GM18519 (cell line): ENCODE measurements around the gene ADAP1.

Experiments used
- ATAC-seq: cut with Tn5 transposase; IDR thresholded peaks from one replicate; pipeline ENCODE4 v1.9.1; 2021; ENCODE audit warnings: mild to moderate bottlenecking, moderate library complexity; ENCODE audit not compliant: unreplicated experiment, low FRiP score

Gene ADAP1

DNA sequence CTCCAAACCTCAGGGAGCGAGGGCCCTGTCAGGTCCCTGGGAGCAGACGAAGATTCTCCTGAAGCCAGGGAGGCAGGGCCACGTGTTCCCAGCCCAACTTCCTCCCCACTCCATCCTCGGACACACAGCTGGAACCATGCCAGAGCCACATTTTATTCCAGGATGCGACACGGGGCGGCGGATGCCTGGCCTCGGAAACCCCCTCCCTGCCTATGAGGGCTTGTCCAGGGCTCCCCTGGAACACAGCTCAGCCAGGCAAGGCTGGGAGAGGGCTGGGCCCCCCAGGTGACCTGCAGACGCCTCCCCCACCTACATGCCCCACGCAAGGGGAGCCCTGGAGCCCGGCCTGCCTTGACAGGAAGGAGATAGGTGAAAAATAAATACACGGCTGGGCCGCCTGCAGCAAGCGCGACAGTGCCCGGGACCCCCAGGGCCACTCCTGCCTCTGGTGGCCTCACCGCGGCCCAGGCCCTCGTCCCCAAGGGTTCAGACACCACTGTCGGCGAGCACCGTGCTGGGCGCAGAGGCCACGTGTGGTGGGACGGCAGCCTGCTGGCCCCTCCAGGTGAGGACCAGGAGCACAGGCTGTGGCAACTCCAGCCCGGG, 56.6 kb downstream of the ADAP1 start:
- ATAC-seq: no peak

- no peak for ATAC-seq
These were observed 57.4 kb downstream of the ADAP1 start for GRCh38 chr7:897086-897485.

- no peak for ATAC-seq
These were observed 58.0 kb downstream of the ADAP1 start for GRCh38 chr7:896346-897075.

DNA sequence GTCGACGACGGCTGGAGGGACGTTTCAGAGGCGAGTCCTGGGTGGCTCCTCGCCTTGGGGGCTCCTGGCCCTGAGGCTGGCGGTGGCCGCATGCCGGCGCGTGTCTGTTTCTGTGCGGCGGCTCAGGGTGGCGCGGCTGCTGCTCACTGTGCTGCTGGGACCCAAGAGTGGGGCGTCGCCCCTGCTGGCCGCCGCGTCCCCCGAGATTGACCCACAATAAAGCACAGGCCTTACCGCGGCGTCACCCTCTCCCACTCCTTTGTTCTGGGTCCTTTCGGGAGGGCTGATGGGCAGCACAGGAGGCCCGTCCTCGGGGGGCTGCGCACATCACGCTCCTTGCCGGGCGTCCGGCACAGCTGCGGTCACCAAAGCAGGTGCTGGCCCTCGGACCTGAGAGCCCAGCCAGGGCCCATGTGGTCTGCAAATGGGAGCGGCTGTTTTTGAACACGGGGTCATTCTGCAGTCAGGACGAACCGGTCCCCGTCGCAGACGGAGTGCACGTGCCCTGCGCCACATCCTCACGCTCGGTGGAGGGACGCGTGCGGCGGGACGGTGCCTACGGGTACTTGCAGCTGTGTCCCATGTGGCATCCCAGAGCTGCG, 58.9 kb downstream of the ADAP1 start:
- no peak for ATAC-seq

- ATAC-seq: no peak
These were observed 59.5 kb downstream of the ADAP1 start for GRCh38 chr7:894927-895450.

DNA sequence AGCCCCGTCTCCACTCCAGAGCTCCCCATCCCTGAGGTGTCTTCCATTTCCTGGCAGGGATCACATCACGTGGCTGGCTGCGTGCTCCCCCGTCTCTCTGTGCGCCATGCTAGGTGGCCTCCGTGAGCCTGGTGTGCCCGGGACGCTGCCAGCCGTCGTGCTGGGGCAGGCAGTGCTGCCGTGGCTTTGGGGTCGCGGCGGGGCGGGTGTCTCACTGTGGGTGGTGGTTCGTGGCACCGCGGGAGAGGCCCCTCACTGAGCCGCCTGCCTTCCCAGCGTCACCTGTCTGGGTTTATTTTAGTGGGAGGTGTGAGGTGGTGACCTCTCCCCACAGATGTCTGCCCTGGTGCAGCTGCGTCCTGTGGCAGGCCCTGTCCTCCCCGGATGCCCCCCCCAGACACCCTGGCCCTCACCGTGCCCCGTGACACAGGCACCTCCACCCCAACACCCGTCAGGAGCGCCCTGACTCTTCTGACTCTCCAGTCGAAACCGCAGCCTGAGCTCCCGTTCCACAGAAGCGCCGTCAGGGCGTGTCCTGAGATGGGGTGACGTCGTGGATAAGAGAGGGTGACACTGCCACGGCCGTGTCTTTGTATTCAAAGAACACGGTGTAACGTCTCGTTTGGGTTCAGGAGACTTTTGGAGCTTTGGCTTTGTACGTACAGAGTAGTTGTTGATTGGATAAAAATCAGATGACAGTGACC, 60.2 kb downstream of the ADAP1 start:
- no peak for ATAC-seq

DNA sequence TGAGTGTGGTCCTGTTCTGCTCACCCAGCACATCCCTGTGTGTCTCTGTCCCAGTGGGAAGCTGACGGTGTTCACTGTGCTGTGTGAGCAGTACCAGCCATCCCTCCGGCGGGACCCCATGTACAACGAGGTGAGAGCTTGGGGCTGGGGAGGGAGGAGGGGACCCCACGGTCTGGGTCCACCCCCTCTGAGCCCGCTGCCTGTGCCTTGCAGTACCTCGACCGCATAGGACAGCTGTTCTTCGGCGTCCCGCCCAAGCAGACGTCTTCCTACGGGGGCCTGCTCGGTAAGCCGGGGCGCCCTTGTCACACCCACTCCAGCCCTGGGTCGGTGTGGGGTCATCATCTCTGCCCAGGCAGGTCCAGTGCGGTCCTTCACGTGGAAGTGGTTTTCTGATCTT, 60.8 kb downstream of the ADAP1 start:
- no peak for ATAC-seq

GRCh38 chr7:892648-893593, 61.6 kb downstream of the ADAP1 start:
- ATAC-seq: no peak

GRCh38 chr7:891805-892204, 62.7 kb downstream of the ADAP1 start:
- ATAC-seq: no peak

- ATAC-seq: no peak
These were observed 63.2 kb downstream of the ADAP1 start for GRCh38 chr7:891291-891690.

DNA sequence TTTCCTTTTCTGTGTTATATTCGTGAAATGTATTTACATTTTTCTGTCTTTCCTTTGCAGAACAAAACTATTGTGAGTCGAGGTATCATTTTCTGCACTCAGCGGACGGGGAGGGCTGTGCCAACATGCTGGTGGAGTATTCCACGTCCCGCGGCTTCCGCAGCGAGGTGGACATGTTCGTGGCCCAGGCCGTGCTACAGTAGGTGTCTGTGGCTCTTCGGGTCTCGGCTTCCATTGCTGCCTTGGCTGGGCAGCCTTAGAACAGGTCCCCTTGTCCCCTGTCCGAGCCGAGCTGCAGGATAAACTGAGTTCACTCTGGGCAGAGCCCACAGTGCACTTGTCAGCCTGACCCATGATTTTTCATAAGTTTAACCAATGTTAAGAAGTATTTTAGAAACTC, 63.6 kb downstream of the ADAP1 start:
- no peak for ATAC-seq

GRCh38 chr7:889391-889790, 65.1 kb downstream of the ADAP1 start:
- ATAC-seq: no peak

- ATAC-seq: no peak
These were observed 65.5 kb downstream of the ADAP1 start for GRCh38 chr7:889025-889390.

DNA sequence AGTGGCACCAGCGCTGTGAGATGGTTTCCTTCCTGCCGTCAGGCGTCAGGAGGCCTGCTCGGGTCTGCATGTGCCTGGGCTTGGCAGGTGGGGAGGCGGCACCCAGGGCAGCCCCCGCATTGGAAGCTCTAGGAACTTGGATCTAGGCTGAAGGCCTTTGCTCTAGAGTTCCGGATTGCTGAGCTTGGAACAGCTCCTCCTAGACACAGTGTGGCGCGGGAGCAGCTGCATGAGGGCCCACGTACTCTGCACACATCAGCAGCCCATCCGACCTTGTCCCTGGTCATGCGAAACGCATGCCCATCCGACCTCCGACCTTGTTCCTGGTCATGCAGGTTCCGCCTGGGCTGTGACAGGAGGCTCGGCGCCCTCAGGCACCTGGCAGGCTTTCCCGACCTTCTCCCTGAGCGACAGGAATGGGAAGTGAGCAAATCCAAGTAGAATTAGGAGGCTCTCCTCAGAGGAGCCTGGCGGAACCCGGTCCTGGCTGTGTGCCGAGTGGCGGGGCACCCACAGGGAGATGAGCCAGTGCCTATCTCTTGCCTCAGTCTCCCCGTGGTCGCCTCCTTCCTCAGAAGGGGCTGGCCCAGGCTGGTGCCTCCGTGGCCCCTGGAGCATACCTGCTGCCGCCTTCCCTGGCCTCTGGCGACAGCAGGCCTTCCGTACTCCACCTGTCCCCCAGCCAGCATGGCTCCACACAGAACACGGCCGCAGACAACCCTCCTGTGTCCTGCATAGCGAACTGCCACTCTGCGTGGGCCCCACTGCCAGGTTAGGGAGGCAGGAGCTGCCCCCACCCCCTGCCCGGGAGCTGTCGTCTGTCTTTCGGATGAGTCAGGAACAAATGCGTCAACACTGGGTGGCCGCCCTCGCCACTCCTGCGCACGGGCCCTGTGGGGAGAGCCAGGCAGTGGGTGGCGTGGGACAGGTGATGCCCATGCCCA, 66.1 kb downstream of the ADAP1 start:
- ATAC-seq: no peak

DNA sequence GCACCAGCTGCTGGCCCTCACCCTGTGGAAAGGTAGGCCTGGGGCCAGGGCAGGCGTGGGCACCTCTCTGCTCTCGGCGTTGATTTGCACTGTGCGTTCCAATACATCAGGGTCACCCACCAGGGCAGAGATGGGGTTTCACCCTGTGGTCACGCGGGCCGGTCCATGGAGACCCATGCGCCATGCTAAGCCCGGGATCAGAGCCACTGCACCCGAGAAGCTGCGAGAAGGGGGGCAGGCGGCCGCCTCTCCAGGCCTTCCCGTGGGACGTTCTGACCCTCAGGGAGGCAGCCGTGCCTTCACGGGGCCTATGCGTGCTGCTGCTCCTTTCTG, 67.0 kb downstream of the ADAP1 start:
- no peak for ATAC-seq

- ATAC-seq: no peak
These were observed 67.6 kb downstream of the ADAP1 start for GRCh38 chr7:886626-887487.

GRCh38 chr7:885893-886625, 68.4 kb downstream of the ADAP1 start:
- no peak for ATAC-seq
